HEK293 (cell line): Measurements from ENCODE around the gene KIAA1191.

Experiments
- ATF2 ChIP-seq: fragments of 450-650 bp; formaldehyde crosslinking; IDR thresholded peaks from 2 replicates; pipeline ENCODE4 v1.5.1; 2016; ENCODE audit warnings: missing biosample characterization, missing genetic modification characterization, low read depth
- BCL11B ChIP-seq: fragments of 450-650 bp; formaldehyde crosslinking; IDR thresholded peaks from 2 replicates; pipeline ENCODE4 v1.5.1; 2016; ENCODE audit warnings: low read depth, missing biosample characterization, missing genetic modification characterization
- GLI4 ChIP-seq: fragments of 450-650 bp; formaldehyde crosslinking; IDR thresholded peaks from 2 replicates; pipeline ENCODE4 v1.5.1; 2016; ENCODE audit warnings: missing biosample characterization, missing genetic modification characterization
- HOXC10 ChIP-seq: sonication (generic); formaldehyde crosslinking; IDR thresholded peaks from 2 replicates; pipeline ENCODE4 v1.8.1; 2023; ENCODE audit warnings: mild to moderate bottlenecking, missing genetic modification reagents
- HOXD13 ChIP-seq: sonication (generic); formaldehyde crosslinking; IDR thresholded peaks from 2 replicates; pipeline ENCODE4 v1.8.0; 2022; ENCODE audit warnings: missing genetic modification reagents, borderline replicate concordance
- KLF1 ChIP-seq: fragments of 450-650 bp; formaldehyde crosslinking; IDR thresholded peaks from 2 replicates; pipeline ENCODE4 v1.5.1; 2016; ENCODE audit warnings: missing biosample characterization, missing genetic modification characterization
- MEIS1 ChIP-seq: sonication (generic); formaldehyde crosslinking; IDR thresholded peaks from 2 replicates; pipeline ENCODE4 v1.8.1; 2022; ENCODE audit warnings: missing genetic modification reagents, mild to moderate bottlenecking, borderline replicate concordance
- OVOL3 ChIP-seq: fragments of 450-650 bp; formaldehyde crosslinking; IDR thresholded peaks from 2 replicates; pipeline ENCODE4 v1.5.1; 2016; ENCODE audit warnings: missing biosample characterization, missing genetic modification characterization
- RBAK ChIP-seq: fragments of 450-650 bp; formaldehyde crosslinking; IDR thresholded peaks from 2 replicates; pipeline ENCODE4 v1.5.1; 2016; ENCODE audit warnings: missing biosample characterization, missing genetic modification characterization
- REPIN1 ChIP-seq: fragments of 450-650 bp; formaldehyde crosslinking; IDR thresholded peaks from 2 replicates; pipeline ENCODE4 v1.5.1; 2017; ENCODE audit warnings: missing biosample characterization, missing genetic modification characterization, low read depth
- SALL2 ChIP-seq: fragments of 450-650 bp; formaldehyde crosslinking; IDR thresholded peaks from 2 replicates; pipeline ENCODE4 v1.5.0; 2017; ENCODE audit warnings: missing biosample characterization, mild to moderate bottlenecking, missing genetic modification characterization, borderline replicate concordance
- SCRT1 ChIP-seq: fragments of 450-650 bp; formaldehyde crosslinking; IDR thresholded peaks from 2 replicates; pipeline ENCODE4 v1.5.1; 2016; ENCODE audit warnings: missing biosample characterization, missing genetic modification characterization, borderline replicate concordance
- SP7 ChIP-seq: fragments of 450-650 bp; formaldehyde crosslinking; IDR thresholded peaks from 2 replicates; pipeline ENCODE4 v1.5.1; 2016; ENCODE audit warnings: missing biosample characterization, missing genetic modification characterization
- ZBTB21 ChIP-seq: fragments of 450-650 bp; formaldehyde crosslinking; IDR thresholded peaks from 2 replicates; pipeline ENCODE4 v1.5.1; 2017; ENCODE audit warnings: missing biosample characterization, missing genetic modification characterization
- ZNF114 ChIP-seq: fragments of 450-650 bp; formaldehyde crosslinking; IDR thresholded peaks from 2 replicates; pipeline ENCODE4 v1.5.0; 2017; ENCODE audit warnings: missing biosample characterization, missing genetic modification characterization
- ZNF138 ChIP-seq: fragments of 450-650 bp; formaldehyde crosslinking; IDR thresholded peaks from 2 replicates; pipeline ENCODE4 v1.5.1; 2016; ENCODE audit warnings: missing biosample characterization, missing genetic modification characterization, borderline replicate concordance
- ZNF146 ChIP-seq: fragments of 450-650 bp; formaldehyde crosslinking; IDR thresholded peaks from 2 replicates; pipeline ENCODE4 v1.5.1; 2016; ENCODE audit warnings: missing biosample characterization, missing genetic modification characterization
- ZNF174 ChIP-seq: fragments of 450-650 bp; formaldehyde crosslinking; IDR thresholded peaks from 2 replicates; pipeline ENCODE4 v1.5.0; 2017; ENCODE audit warnings: missing biosample characterization, mild to moderate bottlenecking, missing genetic modification characterization
- ZNF175 ChIP-seq: fragments of 450-650 bp; formaldehyde crosslinking; IDR thresholded peaks from 2 replicates; pipeline ENCODE4 v1.5.1; 2016; ENCODE audit warnings: missing biosample characterization, missing genetic modification characterization
- ZNF184 ChIP-seq: fragments of 450-650 bp; IDR thresholded peaks from 2 replicates; pipeline ENCODE4 v1.5.1; 2018; ENCODE audit warnings: missing biosample characterization, mild to moderate bottlenecking, missing genetic modification characterization
- ZNF211 ChIP-seq: fragments of 450-650 bp; formaldehyde crosslinking; IDR thresholded peaks from 2 replicates; pipeline ENCODE4 v1.5.1; 2016; ENCODE audit warnings: low read depth, missing biosample characterization, missing genetic modification characterization
- ZNF274 ChIP-seq, 2 experiments: fragments of 200-500 bp in 1 of 2; fragments of 450-650 bp in 1 of 2; sonication (Bioruptor generic) in 1 of 2; formaldehyde crosslinking in 1 of 2; IDR thresholded peaks; 2 replicates each; pipeline versions ENCODE4 v1.5.1 to v1.6.1; 2014 to 2016; ENCODE audit warnings: borderline replicate concordance in 1 of 2, inconsistent platforms in 1 of 2, low read length in 1 of 2, missing biosample characterization in 1 of 2, missing genetic modification characterization in 1 of 2
- ZNF350 ChIP-seq: fragments of 450-650 bp; formaldehyde crosslinking; IDR thresholded peaks from 2 replicates; pipeline ENCODE4 v1.5.0; 2017; ENCODE audit warnings: missing biosample characterization, mild to moderate bottlenecking, missing genetic modification characterization
- ZNF366 ChIP-seq: fragments of 450-650 bp; formaldehyde crosslinking; conservative IDR thresholded peaks from 2 replicates; pipeline ENCODE4 v1.5.1; 2016; ENCODE audit warnings: missing biosample characterization, missing genetic modification characterization
- ZNF37A ChIP-seq: fragments of 450-650 bp; IDR thresholded peaks from 2 replicates; pipeline ENCODE4 v1.5.1; 2018; ENCODE audit warnings: missing biosample characterization, missing genetic modification characterization
- ZNF404 ChIP-seq: fragments of 450-650 bp; formaldehyde crosslinking; IDR thresholded peaks from 2 replicates; pipeline ENCODE4 v1.5.1; 2017; ENCODE audit warnings: missing biosample characterization, missing genetic modification characterization
- ZNF514 ChIP-seq: fragments of 450-650 bp; formaldehyde crosslinking; IDR thresholded peaks from 2 replicates; pipeline ENCODE4 v1.5.1; 2016; ENCODE audit warnings: missing biosample characterization, missing genetic modification characterization
- ZNF530 ChIP-seq: fragments of 450-650 bp; formaldehyde crosslinking; IDR thresholded peaks from 2 replicates; pipeline ENCODE4 v1.5.1; 2016; ENCODE audit warnings: low read depth, missing biosample characterization, missing genetic modification characterization
- ZNF645 ChIP-seq: fragments of 450-650 bp; formaldehyde crosslinking; IDR thresholded peaks from 2 replicates; pipeline ENCODE4; 2016; ENCODE audit warnings: missing biosample characterization, missing genetic modification characterization
- TF ChIP-seq, protein P1 (sequence below): fragments of 450-650 bp; formaldehyde crosslinking; IDR thresholded peaks from 2 replicates; pipeline ENCODE4 v1.5.1; 2016; ENCODE audit warnings: missing biosample characterization, missing genetic modification characterization, borderline replicate concordance
- TF ChIP-seq, protein P2 (sequence below): fragments of 450-650 bp; formaldehyde crosslinking; IDR thresholded peaks from 2 replicates; pipeline ENCODE4 v1.5.1; 2016; ENCODE audit warnings: missing biosample characterization, missing genetic modification characterization
- TF ChIP-seq, protein P3 (sequence below): fragments of 450-650 bp; formaldehyde crosslinking; IDR thresholded peaks from 2 replicates; pipeline ENCODE4 v1.5.1; 2016; ENCODE audit warnings: missing biosample characterization, missing genetic modification characterization

KIAA1191 gene

GRCh38 chr5:176388444-176389134 lies 27.0 kb upstream of the KIAA1191 start, which contains the start of the genes HIGD2A and NOP16 (continued):
- TF ChIP-seq HOXD13 (CRISPR knock-in tag) (peak; percentile 72), ZNF274 (IDR thresholded peaks at IDR 0.05; ENCODE audit: low read length) (no peak), ZNF274 (tag by site-specific recombination; IDR thresholded peaks at IDR 0.05; ENCODE audit: borderline replicate concordance) (no peak), ZNF146 (peak; percentile 82), MEIS1 (no peak), GLI4 (tag by site-specific recombination) (peak; percentile 95; the same call in 1 of the 2 replicates), KLF1 (tag by site-specific recombination) (peak; percentile 89), OVOL3 (tag by site-specific recombination) (peak; percentile 97), ZNF175 (no peak), ZNF114 (tag by site-specific recombination) (no peak), ZNF174 (tag by site-specific recombination) (no peak), ZNF404 (tag by site-specific recombination) (no peak), SCRT1 (tag by site-specific recombination) (peak; percentile 50; the same call in 1 of the 2 replicates), BCL11B (no peak), ZNF366 (tag by site-specific recombination) (peak; percentile 97), ZNF37A (tag by site-specific recombination) (no peak), HOXC10 (no peak), ZNF184 (tag by site-specific recombination) (no peak), ZNF645 (tag by site-specific recombination) (no peak), ZNF514 (tag by site-specific recombination) (no peak), SP7 (tag by site-specific recombination) (peak; percentile 97), ZNF211 (tag by site-specific recombination) (no peak), ZBTB21 (tag by site-specific recombination) (peak; percentile 68; the same call in 1 of the 2 replicates), ZNF530 (tag by site-specific recombination) (no peak), SALL2 (tag by site-specific recombination) (peak; percentile 93; the same call in 1 of the 2 replicates), REPIN1 (tag by site-specific recombination) (no peak), ATF2 (tag by site-specific recombination) (no peak), ZNF138 (no peak), ZNF350 (tag by site-specific recombination) (no peak), RBAK (tag by site-specific recombination) (no peak)
- TF ChIP-seq, protein P1, sequence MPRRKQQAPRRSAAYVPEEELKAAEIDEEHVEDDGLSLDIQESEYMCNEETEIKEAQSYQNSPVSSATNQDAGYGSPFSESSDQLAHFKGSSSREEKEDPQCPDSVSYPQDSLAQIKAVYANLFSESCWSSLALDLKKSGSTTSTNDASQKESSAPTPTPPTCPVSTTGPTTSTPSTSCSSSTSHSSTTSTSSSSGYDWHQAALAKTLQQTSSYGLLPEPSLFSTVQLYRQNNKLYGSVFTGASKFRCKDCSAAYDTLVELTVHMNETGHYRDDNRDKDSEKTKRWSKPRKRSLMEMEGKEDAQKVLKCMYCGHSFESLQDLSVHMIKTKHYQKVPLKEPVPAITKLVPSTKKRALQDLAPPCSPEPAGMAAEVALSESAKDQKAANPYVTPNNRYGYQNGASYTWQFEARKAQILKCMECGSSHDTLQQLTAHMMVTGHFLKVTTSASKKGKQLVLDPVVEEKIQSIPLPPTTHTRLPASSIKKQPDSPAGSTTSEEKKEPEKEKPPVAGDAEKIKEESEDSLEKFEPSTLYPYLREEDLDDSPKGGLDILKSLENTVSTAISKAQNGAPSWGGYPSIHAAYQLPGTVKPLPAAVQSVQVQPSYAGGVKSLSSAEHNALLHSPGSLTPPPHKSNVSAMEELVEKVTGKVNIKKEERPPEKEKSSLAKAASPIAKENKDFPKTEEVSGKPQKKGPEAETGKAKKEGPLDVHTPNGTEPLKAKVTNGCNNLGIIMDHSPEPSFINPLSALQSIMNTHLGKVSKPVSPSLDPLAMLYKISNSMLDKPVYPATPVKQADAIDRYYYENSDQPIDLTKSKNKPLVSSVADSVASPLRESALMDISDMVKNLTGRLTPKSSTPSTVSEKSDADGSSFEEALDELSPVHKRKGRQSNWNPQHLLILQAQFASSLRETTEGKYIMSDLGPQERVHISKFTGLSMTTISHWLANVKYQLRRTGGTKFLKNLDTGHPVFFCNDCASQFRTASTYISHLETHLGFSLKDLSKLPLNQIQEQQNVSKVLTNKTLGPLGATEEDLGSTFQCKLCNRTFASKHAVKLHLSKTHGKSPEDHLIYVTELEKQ (tag by site-specific recombination) = peak; percentile 57; the same call in 1 of the 2 replicates
- TF ChIP-seq, protein P2, sequence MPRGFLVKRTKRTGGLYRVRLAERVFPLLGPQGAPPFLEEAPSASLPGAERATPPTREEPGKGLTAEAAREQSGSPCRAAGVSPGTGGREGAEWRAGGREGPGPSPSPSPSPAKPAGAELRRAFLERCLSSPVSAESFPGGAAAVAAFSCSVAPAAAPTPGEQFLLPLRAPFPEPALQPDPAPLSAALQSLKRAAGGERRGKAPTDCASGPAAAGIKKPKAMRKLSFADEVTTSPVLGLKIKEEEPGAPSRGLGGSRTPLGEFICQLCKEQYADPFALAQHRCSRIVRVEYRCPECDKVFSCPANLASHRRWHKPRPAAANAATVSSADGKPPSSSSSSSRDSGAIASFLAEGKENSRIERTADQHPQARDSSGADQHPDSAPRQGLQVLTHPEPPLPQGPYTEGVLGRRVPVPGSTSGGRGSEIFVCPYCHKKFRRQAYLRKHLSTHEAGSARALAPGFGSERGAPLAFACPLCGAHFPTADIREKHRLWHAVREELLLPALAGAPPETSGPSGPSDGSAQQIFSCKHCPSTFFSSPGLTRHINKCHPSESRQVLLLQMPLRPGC (tag by site-specific recombination) = peak; percentile 93
- TF ChIP-seq, protein P3, sequence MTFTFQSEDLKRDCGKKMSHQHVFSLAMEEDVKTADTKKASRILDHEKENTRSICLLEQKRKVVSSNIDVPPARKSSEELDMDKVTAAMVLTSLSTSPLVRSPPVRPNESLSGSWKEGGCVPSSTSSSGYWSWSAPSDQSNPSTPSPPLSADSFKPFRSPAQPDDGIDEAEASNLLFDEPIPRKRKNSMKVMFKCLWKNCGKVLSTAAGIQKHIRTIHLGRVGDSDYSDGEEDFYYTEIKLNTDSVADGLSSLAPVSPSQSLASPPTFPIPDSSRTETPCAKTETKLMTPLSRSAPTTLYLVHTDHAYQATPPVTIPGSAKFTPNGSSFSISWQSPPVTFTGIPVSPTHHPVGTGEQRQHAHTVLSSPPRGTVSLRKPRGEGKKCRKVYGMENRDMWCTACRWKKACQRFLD = no peak
